ENCODE measurements around the gene DSCAM. TPM values are rescaled to one million over a fixed set of nuclear protein-coding genes. Genes with fewer than 3 reads are reported as not detected.

DSCAM gene
- total RNA-seq, 1 donor from 2014 or later = not detected

GRCh38 chr21:40646651-40647050, 200.3 kb downstream of the DSCAM start:
- TF ChIP-seq, protein P1, sequence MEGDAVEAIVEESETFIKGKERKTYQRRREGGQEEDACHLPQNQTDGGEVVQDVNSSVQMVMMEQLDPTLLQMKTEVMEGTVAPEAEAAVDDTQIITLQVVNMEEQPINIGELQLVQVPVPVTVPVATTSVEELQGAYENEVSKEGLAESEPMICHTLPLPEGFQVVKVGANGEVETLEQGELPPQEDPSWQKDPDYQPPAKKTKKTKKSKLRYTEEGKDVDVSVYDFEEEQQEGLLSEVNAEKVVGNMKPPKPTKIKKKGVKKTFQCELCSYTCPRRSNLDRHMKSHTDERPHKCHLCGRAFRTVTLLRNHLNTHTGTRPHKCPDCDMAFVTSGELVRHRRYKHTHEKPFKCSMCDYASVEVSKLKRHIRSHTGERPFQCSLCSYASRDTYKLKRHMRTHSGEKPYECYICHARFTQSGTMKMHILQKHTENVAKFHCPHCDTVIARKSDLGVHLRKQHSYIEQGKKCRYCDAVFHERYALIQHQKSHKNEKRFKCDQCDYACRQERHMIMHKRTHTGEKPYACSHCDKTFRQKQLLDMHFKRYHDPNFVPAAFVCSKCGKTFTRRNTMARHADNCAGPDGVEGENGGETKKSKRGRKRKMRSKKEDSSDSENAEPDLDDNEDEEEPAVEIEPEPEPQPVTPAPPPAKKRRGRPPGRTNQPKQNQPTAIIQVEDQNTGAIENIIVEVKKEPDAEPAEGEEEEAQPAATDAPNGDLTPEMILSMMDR (IDR thresholded peaks at IDR 0.05) = no peak
- Histone ChIP-seq H3K9me3 (no peaks in the 10 kb centered on the region), H3K4me1 (no peaks in the 10 kb centered on the region), H3K27me3 (no peaks in the 10 kb centered on the region), H3K27ac (no peak overlapping the region), H3K36me3 (no peaks in the 10 kb centered on the region), H3K4me3 (no peak overlapping the region)
- intact Hi-C loops (cut with DNase I) = no loop called here
- no peak for DNase-seq (ENCODE audit: low spot score in 2 of 2)

DNA sequence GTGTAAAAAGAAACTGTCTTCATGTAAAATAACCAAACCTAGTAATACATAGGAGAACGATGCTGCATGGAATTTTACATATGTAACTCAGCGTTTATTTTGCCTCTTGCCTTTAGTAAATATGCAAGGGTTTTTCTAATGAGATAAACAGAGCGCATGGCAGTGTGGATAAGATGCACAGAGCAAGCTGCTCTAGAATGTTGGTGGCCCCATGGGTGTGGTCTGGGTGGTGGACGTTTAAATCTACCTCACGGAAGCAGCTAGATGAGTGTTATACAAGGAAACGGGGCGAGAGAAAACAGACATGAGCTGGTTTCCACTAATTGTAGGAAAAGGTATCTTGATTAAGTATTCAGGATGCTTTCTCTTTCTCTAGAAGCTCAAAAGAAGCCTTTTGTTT, 205.9 kb downstream of the DSCAM start:
- no peak for DNase-seq (ENCODE audit: low spot score in 2 of 2)
- TF ChIP-seq, protein P1 (IDR thresholded peaks at IDR 0.05) = no peak
- Histone ChIP-seq H3K36me3 (no peaks in the 10 kb centered on the region), H3K27me3 (no peaks in the 10 kb centered on the region), H3K4me3 (no peak overlapping the region), H3K4me1 (no peaks in the 10 kb centered on the region), H3K9me3 (no peaks in the 10 kb centered on the region), H3K27ac (no peak overlapping the region)
- intact Hi-C loops (cut with DNase I) = no loop called here

GRCh38 chr21:40640266-40640789, 206.6 kb downstream of the DSCAM start:
- TF ChIP-seq, protein P1 (IDR thresholded peaks at IDR 0.05) = no peak
- no peak for DNase-seq (ENCODE audit: low spot score in 2 of 2)

DNA sequence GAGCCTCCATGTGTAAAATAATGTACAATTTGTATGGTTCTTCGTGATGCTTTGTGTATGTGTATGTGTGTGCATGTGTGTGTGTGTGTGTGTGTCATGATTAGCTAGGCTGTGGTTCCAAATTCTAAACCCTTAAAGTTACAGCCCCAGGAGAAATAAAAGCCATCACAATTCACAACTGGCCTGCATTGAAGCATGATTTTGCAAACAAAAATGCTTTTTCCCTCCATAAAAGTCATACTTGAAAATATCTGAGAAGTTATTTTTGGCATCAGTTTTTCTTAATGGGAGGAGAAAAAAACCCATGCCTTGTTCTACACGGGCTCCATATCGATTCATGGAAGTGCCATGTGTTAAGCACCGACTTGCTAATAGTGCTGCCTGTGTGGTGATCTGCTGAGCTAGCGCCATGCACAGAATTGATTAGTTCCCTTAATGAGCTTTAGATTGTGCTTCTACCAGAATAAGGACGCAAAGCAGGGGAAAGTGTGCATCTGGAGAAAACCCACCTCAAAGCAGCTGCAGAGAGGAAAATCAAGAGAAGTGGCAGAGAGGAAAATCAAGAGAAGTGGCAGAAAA, 207.3 kb downstream of the DSCAM start:
- intact Hi-C loops (cut with DNase I) = no loop called here
- Histone ChIP-seq H3K27ac (no peak overlapping the region), H3K36me3 (no peaks in the 10 kb centered on the region), H3K9me3 (no peaks in the 10 kb centered on the region), H3K4me1 (no peaks in the 10 kb centered on the region), H3K27me3 (no peaks in the 10 kb centered on the region), H3K4me3 (no peak overlapping the region)
- TF ChIP-seq, protein P1 (IDR thresholded peaks at IDR 0.05) = no peak
- no peak for DNase-seq (ENCODE audit: low spot score in 2 of 2)

More at GRCh38 chr21:40640266-40640789, 206.6 kb downstream of the DSCAM start:
- intact Hi-C loops (cut with DNase I) = no loop called here
- no peak overlapping the region for H3K4me3 ChIP-seq
- no peaks in the 10 kb centered on the region for H3K4me1 ChIP-seq
- no peaks in the 10 kb centered on the region for H3K9me3 ChIP-seq
- no peaks in the 10 kb centered on the region for H3K27me3 ChIP-seq
- no peak overlapping the region for H3K27ac ChIP-seq
- H3K36me3 ChIP-seq = no peaks in the 10 kb centered on the region

DNA sequence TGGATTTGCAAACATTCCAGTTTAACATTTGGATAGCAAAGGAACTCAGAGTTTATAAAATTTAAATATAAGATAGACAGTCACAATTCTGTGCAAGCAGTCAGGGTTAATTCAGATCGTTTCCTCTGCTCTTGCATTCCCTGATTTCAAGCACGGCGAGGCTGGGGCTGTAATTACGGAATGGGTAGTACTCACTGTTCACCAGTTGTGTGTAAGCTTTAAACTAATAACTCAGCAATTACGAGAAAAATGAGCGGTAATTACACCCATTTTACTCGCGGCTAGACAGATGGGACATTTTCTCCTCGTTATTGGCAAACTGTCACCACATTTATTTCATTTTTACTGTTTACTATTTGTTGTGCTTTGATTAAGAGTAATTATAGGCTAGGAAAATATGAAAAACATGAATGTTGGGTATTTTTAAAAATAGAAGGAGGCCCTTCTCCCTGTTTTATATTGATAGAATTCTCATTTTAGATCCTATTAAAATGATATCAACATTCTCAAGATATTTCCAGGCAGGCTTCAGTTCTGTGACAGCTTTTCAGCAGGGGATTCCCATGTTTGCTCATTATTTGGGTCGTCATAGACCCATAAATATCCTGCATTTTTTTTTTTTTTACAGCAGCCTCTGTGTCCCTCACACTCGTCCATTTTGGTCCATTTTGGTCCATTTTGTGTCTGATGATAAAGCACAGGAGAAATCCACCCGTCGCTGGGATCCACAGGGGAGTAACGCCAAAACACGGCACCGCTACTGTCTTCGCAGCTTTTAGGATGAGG, 208.3 kb downstream of the DSCAM start:
- Histone ChIP-seq H3K9me3 (no peaks in the 10 kb centered on the region), H3K4me1 (no peaks in the 10 kb centered on the region), H3K4me3 (no peak overlapping the region), H3K27me3 (no peaks in the 10 kb centered on the region), H3K36me3 (no peaks in the 10 kb centered on the region), H3K27ac (no peak overlapping the region)
- DNase-seq (ENCODE audit: low spot score in 2 of 2) = no peak
- intact Hi-C loops (cut with DNase I) = no loop called here
- TF ChIP-seq, protein P1 (IDR thresholded peaks at IDR 0.05) = no peak
